ENCODE results near the gene DEFB132.
A peak's percentile ranks its signal among the peaks of the same experiment; 100 is the strongest.

The DEFB132 gene

GRCh38 chr20:298776-299391, 41.4 kb downstream of the DEFB132 start:
- H4K20me1 ChIP-seq (ENCODE audit: control insufficient read depth, insufficient read depth, low read depth, low read length): peaks cover 20% of the 10 kb centered on the region
- H3K9me2 ChIP-seq (replicated peaks; ENCODE audit: control insufficient read depth, low read length): no peaks in the 10 kb centered on the region
- peak overlapping the region; percentile 98 for H3K4me2 ChIP-seq (ENCODE audit: low read length)
- H3F3A ChIP-seq (ENCODE audit: control insufficient read depth, insufficient read depth): peaks cover 36% of the 10 kb centered on the region
- H3K4me3 ChIP-seq (ENCODE audit: low read length): peak overlapping the region; percentile 100
- H3K27ac ChIP-seq (ENCODE audit: low read depth, low read length): peak overlapping the region; percentile 58; the same call in 1 of the 2 replicates
- no peak for TF ChIP-seq EZH2phosphoT487 (IDR thresholded peaks at IDR 0.05; ENCODE audit: borderline replicate concordance, low read length)
- TF ChIP-seq CTCF (IDR thresholded peaks at IDR 0.05; ENCODE audit: low read depth, low read length, poor library complexity, severe bottlenecking): no peak
- H3K36me3 ChIP-seq (ENCODE audit: control insufficient read depth, low read length): peaks cover 35% of the 10 kb centered on the region
- peaks cover 49% of the 10 kb centered on the region for H3K79me2 ChIP-seq (ENCODE audit: control insufficient read depth, low read length)
- H3K27me3 ChIP-seq (ENCODE audit: control insufficient read depth, low read length): no peaks in the 10 kb centered on the region
- peaks cover 41% of the 10 kb centered on the region for H3K4me1 ChIP-seq (ENCODE audit: control insufficient read depth, low read length)
- H3K9me3 ChIP-seq (ENCODE audit: control insufficient read depth, insufficient read depth, low read length): no peaks in the 10 kb centered on the region

- H4K20me1 ChIP-seq (ENCODE audit: control insufficient read depth, insufficient read depth, low read depth, low read length): peaks cover 20% of the 10 kb centered on the region
- H3K36me3 ChIP-seq (ENCODE audit: control insufficient read depth, low read length): peaks cover 35% of the 10 kb centered on the region
- H3K4me2 ChIP-seq (ENCODE audit: low read length): peak overlapping the region; percentile 98
- peaks cover 49% of the 10 kb centered on the region for H3K79me2 ChIP-seq (ENCODE audit: control insufficient read depth, low read length)
- H3K4me1 ChIP-seq (ENCODE audit: control insufficient read depth, low read length): peaks cover 41% of the 10 kb centered on the region
- no peaks in the 10 kb centered on the region for H3K9me3 ChIP-seq (ENCODE audit: control insufficient read depth, insufficient read depth, low read length)
- no peaks in the 10 kb centered on the region for H3K9me2 ChIP-seq (replicated peaks; ENCODE audit: control insufficient read depth, low read length)
- TF ChIP-seq CTCF (IDR thresholded peaks at IDR 0.05; ENCODE audit: low read depth, low read length, poor library complexity, severe bottlenecking): no peak
- no peak for TF ChIP-seq EZH2phosphoT487 (IDR thresholded peaks at IDR 0.05; ENCODE audit: borderline replicate concordance, low read length)
- no peak overlapping the region for H3K27ac ChIP-seq (ENCODE audit: low read depth, low read length)
- peak overlapping the region; percentile 100 for H3K4me3 ChIP-seq (ENCODE audit: low read length)
- no peaks in the 10 kb centered on the region for H3K27me3 ChIP-seq (ENCODE audit: control insufficient read depth, low read length)
- H3F3A ChIP-seq (ENCODE audit: control insufficient read depth, insufficient read depth): peaks cover 32% of the 10 kb centered on the region
These were observed 42.9 kb downstream of the DEFB132 start for GRCh38 chr20:300345-300990.

- H3K4me3 ChIP-seq (ENCODE audit: low read length): no peak overlapping the region
- peaks cover 35% of the 10 kb centered on the region for H3K36me3 ChIP-seq (ENCODE audit: control insufficient read depth, low read length)
- H3K27me3 ChIP-seq (ENCODE audit: control insufficient read depth, low read length): no peaks in the 10 kb centered on the region
- no peak overlapping the region for H3K4me2 ChIP-seq (ENCODE audit: low read length)
- H3K9me2 ChIP-seq (replicated peaks; ENCODE audit: control insufficient read depth, low read length): no peaks in the 10 kb centered on the region
- peaks cover 40% of the 10 kb centered on the region for H3K79me2 ChIP-seq (ENCODE audit: control insufficient read depth, low read length)
- peaks cover 20% of the 10 kb centered on the region for H4K20me1 ChIP-seq (ENCODE audit: control insufficient read depth, insufficient read depth, low read depth, low read length)
- no peak for TF ChIP-seq EZH2phosphoT487 (IDR thresholded peaks at IDR 0.05; ENCODE audit: borderline replicate concordance, low read length)
- no peak for TF ChIP-seq CTCF (IDR thresholded peaks at IDR 0.05; ENCODE audit: low read depth, low read length, poor library complexity, severe bottlenecking)
- no peaks in the 10 kb centered on the region for H3K9me3 ChIP-seq (ENCODE audit: control insufficient read depth, insufficient read depth, low read length)
- H3F3A ChIP-seq (ENCODE audit: control insufficient read depth, insufficient read depth): peaks cover 27% of the 10 kb centered on the region
- H3K4me1 ChIP-seq (ENCODE audit: control insufficient read depth, low read length): peaks cover 33% of the 10 kb centered on the region
- no peak overlapping the region for H3K27ac ChIP-seq (ENCODE audit: low read depth, low read length)
These were observed 44.6 kb downstream of the DEFB132 start for GRCh38 chr20:301886-302848.

Measured in DOHH2 (cell line).